Activated CD8-positive, alpha-beta T cell treated with anti-CD3 and anti-CD28 coated beads for 36 hours (primary cell): ENCODE measurements around the gene STEAP2. TPM values are rescaled to one million over a fixed set of nuclear protein-coding genes. Genes with fewer than 3 reads are reported as not detected.
"Not testable (repeated sequence)": the region's sequence is repeated elsewhere in the genome, so short reads cannot be mapped to it uniquely, and the experiment has no call there.

Experiments
- ATAC-seq: fragments of 200-7000 bp; cut with Tn5 transposase; one replicate; pipeline ENCODE4 v1.10.0; 2021; ENCODE audit warnings: mild to moderate bottlenecking, moderate library complexity
- CTCF ChIA-PET: fragments of 350-600 bp; sonication (Branson Sonifier 250); formaldehyde crosslinking; loops from one replicate; lab custom pipeline; 2021; ENCODE audit warnings: antibody characterized with exemption; lab: Charles Lee
- POLR2A ChIA-PET: fragments of 350-600 bp; sonication (Branson Sonifier 250); formaldehyde crosslinking; loops from one replicate; lab custom pipeline; 2021; ENCODE audit warnings: antibody characterized with exemption; lab: Charles Lee
- DNase-seq: peaks from one replicate; pipeline ENCODE4 v3.0.0-alpha.2; 2020
- H3K27ac Mint-ChIP-seq: one replicate; pipeline ENCODE4 v1.8.0; 2021; ENCODE audit warnings: mild to moderate bottlenecking, mixed read lengths
- H3K27me3 Mint-ChIP-seq: one replicate; pipeline ENCODE4 v1.8.0; 2021; ENCODE audit warnings: mixed read lengths
- H3K36me3 Mint-ChIP-seq: one replicate; pipeline ENCODE4 v1.8.0; 2021; ENCODE audit warnings: low read depth, mixed read lengths
- H3K4me1 Mint-ChIP-seq: one replicate; pipeline ENCODE4 v1.8.0; 2021; ENCODE audit warnings: low read depth, mixed read lengths
- H3K4me3 Mint-ChIP-seq: one replicate; pipeline ENCODE4 v1.8.0; 2021; ENCODE audit warnings: mild to moderate bottlenecking, moderate library complexity, mixed read lengths
- H3K9me3 Mint-ChIP-seq: one replicate; pipeline ENCODE4 v1.8.0; 2021; ENCODE audit warnings: mixed read lengths
- CTCF ChIP-seq: fragments of 200-600 bp; IDR thresholded peaks from one replicate; pipeline ENCODE4 v1.8.0; 2022; ENCODE audit warnings: antibody characterized with exemption, mild to moderate bottlenecking
- intact Hi-C: fragments of 100-400 bp; cut with micrococcal nuclease; formaldehyde crosslinking; loops from one replicate; pipeline ENCODE4 v1.10.0; 2022
- total RNA-seq, 2 experiments: library from RNA; stranded (reverse); gene quantifications; one replicate each; pipeline ENCODE4 v1.2.3, GENCODE V29; 2021

Gene STEAP2
- total RNA-seq, 2 experiments from 2014 or later: not detected

GRCh38 chr7:90248706-90249105, 37.2 kb downstream of the STEAP2 start:
- ChIA-PET CTCF (interaction anchor here (0.6 kb wide), 1 partner anchor 179 kb away, joined by 3 read pairs; no protein-coding TSS in a partner anchor), POLR2A (no interaction called here)
- H3K36me3 Mint-ChIP-seq: no peaks in the 10 kb centered on the region
- H3K4me3 Mint-ChIP-seq: no peak overlapping the region
- TF ChIP-seq CTCF: no peak
- H3K27ac Mint-ChIP-seq: no peak overlapping the region
- ATAC-seq (no peak), DNase-seq (no peak)
- peaks cover 11% of the 10 kb centered on the region for H3K4me1 Mint-ChIP-seq
- peaks cover 43% of the 10 kb centered on the region for H3K27me3 Mint-ChIP-seq
- intact Hi-C loops: loop anchor here (10.0 kb wide), 1 partner anchor 176 kb away; no protein-coding TSS in a partner anchor
- no peaks in the 10 kb centered on the region for H3K9me3 Mint-ChIP-seq

GRCh38 chr7:90250601-90251303, 39.2 kb downstream of the STEAP2 start:
- no peak overlapping the region for H3K4me3 Mint-ChIP-seq
- TF ChIP-seq CTCF: no peak
- intact Hi-C loops: no loop called here
- H3K27me3 Mint-ChIP-seq: peaks cover 39% of the 10 kb centered on the region
- H3K36me3 Mint-ChIP-seq: no peaks in the 10 kb centered on the region
- ChIA-PET CTCF (interaction anchor here (0.7 kb wide), 1 partner anchor 97 kb away, joined by 3 read pairs; the partner anchor contains the start of gene STEAP1), POLR2A (no interaction called here)
- no peaks in the 10 kb centered on the region for H3K9me3 Mint-ChIP-seq
- H3K27ac Mint-ChIP-seq: no peak overlapping the region
- ATAC-seq (no peak), DNase-seq (no peak)
- peaks cover 5% of the 10 kb centered on the region for H3K4me1 Mint-ChIP-seq

- POLR2A ChIA-PET: no interaction called here
- peaks cover 38% of the 10 kb centered on the region for H3K27me3 Mint-ChIP-seq
- no peak for TF ChIP-seq CTCF
- no peak for DNase-seq
- H3K36me3 Mint-ChIP-seq: no peaks in the 10 kb centered on the region
- H3K9me3 Mint-ChIP-seq: no peaks in the 10 kb centered on the region
- ATAC-seq: no peak
- H3K4me1 Mint-ChIP-seq: no peaks in the 10 kb centered on the region
- H3K27ac Mint-ChIP-seq: no peak overlapping the region
- H3K4me3 Mint-ChIP-seq: no peak overlapping the region
- CTCF ChIA-PET: interaction anchor here (0.7 kb wide), 1 partner anchor 97 kb away, joined by 3 read pairs; the partner anchor contains the start of gene STEAP1
- intact Hi-C loops: no loop called here
Measured at GRCh38 chr7:90251304-90251635, 39.7 kb downstream of the STEAP2 start.

GRCh38 chr7:90256011-90256410, 44.5 kb downstream of the STEAP2 start:
- intact Hi-C loops, POLR2A ChIA-PET, ATAC-seq, H3K27ac Mint-ChIP-seq, H3K4me3 Mint-ChIP-seq, DNase-seq, H3K4me1 Mint-ChIP-seq, H3K36me3 Mint-ChIP-seq, CTCF ChIA-PET, H3K9me3 Mint-ChIP-seq: not testable (repeated sequence)
- peaks cover 23% of the 10 kb centered on the region for H3K27me3 Mint-ChIP-seq

- CTCF ChIA-PET: interaction anchor here (1.2 kb wide), 1 partner anchor 83 kb away, joined by 3 read pairs; no protein-coding TSS in a partner anchor
- intact Hi-C loops: no loop called here
- Mint-ChIP-seq H3K27me3 (peaks cover 23% of the 10 kb centered on the region), H3K36me3 (no peaks in the 10 kb centered on the region), H3K27ac (no peak overlapping the region), H3K4me3 (no peak overlapping the region), H3K4me1 (no peaks in the 10 kb centered on the region), H3K9me3 (no peaks in the 10 kb centered on the region)
- no peak for DNase-seq
- no peak for ATAC-seq
- POLR2A ChIA-PET: no interaction called here
- no peak for TF ChIP-seq CTCF
Measured at GRCh38 chr7:90256778-90257177, 45.2 kb downstream of the STEAP2 start.
